Spleen (tissue), 11 donors: Measurements from ENCODE around the gene TTC3. TPM values are rescaled to one million over a fixed set of nuclear protein-coding genes. Genes with fewer than 3 reads are reported as not detected.
A peak's percentile ranks its signal among the peaks of the same experiment; 100 is the strongest.

Source experiments
- DNase-seq: peaks from one replicate; pipeline ENCODE4 v3.0.0-alpha.2; 2020
- H3K27ac ChIP-seq, 8 donors: fragments of 200-600 bp; sonication (generic) in 7 of 8; 1 replicate in 4 of 8; 2 replicates in 4 of 8; pipeline versions ENCODE4 v1.5.0 to v1.8.0; 2016 to 2021; ENCODE audit warnings: inconsistent platforms in 4 of 8, mild to moderate bottlenecking in 4 of 8, moderate library complexity in 1 of 8
- H3K27me3 ChIP-seq, 7 donors: fragments of 200-600 bp; sonication (generic) in 6 of 7; replicated peaks in 1 of 7; 1 replicate in 4 of 7; 2 replicates in 3 of 7; pipeline versions ENCODE4 v1.5.0 to v1.8.0; 2016 to 2021; ENCODE audit warnings: inconsistent platforms in 3 of 7, mild to moderate bottlenecking in 1 of 7
- H3K36me3 ChIP-seq, 6 donors: fragments of 200-600 bp; sonication (generic) in 5 of 6; 1 replicate in 4 of 6; 2 replicates in 2 of 6; pipeline versions ENCODE4 v1.5.0 to v1.8.0; 2016 to 2021; ENCODE audit warnings: inconsistent platforms in 2 of 6
- H3K4me1 ChIP-seq, 6 donors: fragments of 200-600 bp; sonication (generic) in 5 of 6; 1 replicate in 3 of 6; 2 replicates in 3 of 6; pipeline versions ENCODE4 v1.5.0 to v1.8.0; 2016 to 2021; ENCODE audit warnings: inconsistent platforms in 3 of 6
- H3K4me3 ChIP-seq, 8 donors: fragments of 200-600 bp; sonication (generic) in 7 of 8; 1 replicate in 4 of 8; 2 replicates in 4 of 8; pipeline versions ENCODE4 v1.5.0 to v1.8.0; 2016 to 2021; ENCODE audit warnings: inconsistent platforms in 4 of 8, mild to moderate bottlenecking in 4 of 8, moderate library complexity in 2 of 8
- H3K9me3 ChIP-seq, 8 donors: fragments of 200-600 bp; sonication (generic) in 7 of 8; 1 replicate in 4 of 8; 2 replicates in 4 of 8; pipeline versions ENCODE4 v1.5.0 to v1.8.0; 2016 to 2021; ENCODE audit warnings: inconsistent platforms in 4 of 8
- CTCF ChIP-seq, 11 experiments: fragments of 200-600 bp in 7 of 11; fragments of 450-650 bp in 4 of 11; sonication (generic) in 4 of 11; IDR thresholded peaks in 8 of 11; conservative IDR thresholded peaks in 3 of 11; 1 replicate in 7 of 11; 2 replicates in 4 of 11; pipeline versions ENCODE4 v1.4.0 to v1.8.0; 2016 to 2021; ENCODE audit warnings: antibody characterized with exemption in 11 of 11, inconsistent platforms in 4 of 11, mild to moderate bottlenecking in 1 of 11
- POLR2A ChIP-seq, 3 donors: fragments of 450-650 bp; IDR thresholded peaks; one replicate each; pipeline ENCODE4 v1.5.1; 2017; ENCODE audit warnings: antibody characterized with exemption in 3 of 3, mild to moderate bottlenecking in 1 of 3
- POLR2AphosphoS5 ChIP-seq, 3 donors: sonication (generic); formaldehyde crosslinking; IDR thresholded peaks; one replicate each; pipeline ENCODE4 v1.5.1; 2017; ENCODE audit warnings: antibody characterized with exemption in 3 of 3
- WGBS, 5 donors: extraction: QIAGEN DNeasy Blood & Tissue Kit in 3 of 5; methylation state at CpG; one replicate each; pipeline versions ENCODE4 v1.1.5 to v1.1.7; 2013 to 2018; 5-methylcytosine and 5-hydroxymethylcytosine counted together
- intact Hi-C: fragments of 100-400 bp; cut with DNase I; formaldehyde crosslinking; loops from one replicate; pipeline ENCODE4 v1.15.0; 2023; ENCODE audit warnings: low total_unique reads
- polyA plus RNA-seq, 3 donors: library from polyadenylated mRNA; stranded (reverse); fragments of 200-250 nt; gene quantifications; one replicate each; pipeline ENCODE4 v1.2.1, GENCODE V29; 2013
- small RNA-seq, 4 donors: library from RNA; depleted of rRNA; stranded (forward); fragments of <200 nt; gene quantifications; one replicate each; pipeline ENCODE3, GENCODE V24; 2016
- total RNA-seq, 7 donors: library from RNA; depleted of rRNA in 3 of 7; stranded (reverse); fragments of >200 nt in 3 of 7; fragmentation: NEBNext Ultra II Directional in 4 of 7; extraction: Animal tissue kit (Norgen Biotek cat#: 25700) in 4 of 7; gene quantifications; one replicate each; pipeline versions ENCODE4 v1.1.0 to v1.2.1, GENCODE V29; 2016 to 2021
- donor health status: healthy with polysubstance abuse.
- donor health status: DM: no; HTN: no; CAD: no; lungs with moderate emphysema.
- donor health status: DM: no; HTN: no; CAD: no.
- donor health status: Bipolar disorder and iron deficiency.
- donor health status: healthy.
- donor health status: DM: no; HTN: no; CAD: no.
- donor health status: DM: yes; HTN: yes; CAD: no.

Gene TTC3
- total and polyA plus RNA-seq, 10 donors = 16.0 to 143 (median 80.7) TPM

GRCh38 chr21:37251294-37251634 is 178.2 kb downstream of the TTC3 start:
- TF ChIP-seq CTCF (IDR thresholded peaks at IDR 0.05 in 8 of 11, conservative IDR thresholded peaks at IDR 0.05 in 3 of 11) (no peak), POLR2AphosphoS5 (IDR thresholded peaks at IDR 0.05) (no peak), POLR2A (IDR thresholded peaks at IDR 0.05) (no peak)
- H3K36me3 ChIP-seq = no peaks in the 10 kb centered on the region
- H3K9me3 ChIP-seq = no peaks in the 10 kb centered on the region
- 56 to 92% (median 76%) methylated on average over 2 of the region's 2 CpGs for WGBS, 5 donors
- peak overlapping the region in 3 of 8 donors; percentile 5 to 36 (median 23) for H3K27ac ChIP-seq
- H3K27me3 ChIP-seq = no peaks in the 10 kb centered on the region
- no peak overlapping the region for H3K4me3 ChIP-seq
- H3K4me1 ChIP-seq = peaks cover 0 to 75% (median 11%) of the 10 kb centered on the region in 6 donors
- no peak for DNase-seq
- intact Hi-C loops = no loop called here

Small RNA genes lying within 50 kb of the gene (small RNA-seq; reads per million reads assigned to genes)
- gene RN7SL678P (0 reads per million in 4 donors), gene RNU6-696P (0 reads per million in 4 donors)

Other genes starting within 250 kb of the TTC3 start
- gene HLCS, start 106.6 kb upstream of the TTC3 start, total RNA-seq = 10 to 100 TPM; 10.1 to 22.8 (median 18.1) TPM
- gene HLCS, start 106.6 kb upstream of the TTC3 start, polyA plus RNA-seq = 1 to 10 TPM; 1.7 to 2.8 (median 1.8) TPM
- gene RIPPLY3, start 66.6 kb upstream of the TTC3 start, total RNA-seq = not detected
- gene RIPPLY3, start 66.6 kb upstream of the TTC3 start, polyA plus RNA-seq = under 1 TPM in 1 of 3 donors, not detected in 2; 0.05 TPM
- 10 to 100 TPM in 6 of 7 donors, 1 to 10 TPM in 1; 9.2 to 23.1 (median 12.8) TPM for gene PIGP, start 183 bp upstream of the TTC3 start, total RNA-seq
- 10 to 100 TPM; 17.2 to 26.0 (median 19.9) TPM for gene PIGP, start 183 bp upstream of the TTC3 start, polyA plus RNA-seq
- gene VPS26C, start 194.1 kb downstream of the TTC3 start, total RNA-seq = 10 to 100 TPM; 48.7 to 76.9 (median 58.4) TPM
- 10 to 100 TPM; 17.0 to 23.5 (median 18.6) TPM for gene VPS26C, start 194.1 kb downstream of the TTC3 start, polyA plus RNA-seq